WTC11 (cell line): ENCODE data around the gene KCNC3. TPM values are rescaled to one million over a fixed set of nuclear protein-coding genes. Genes with fewer than 3 reads are reported as not detected.

Experiments
- ATAC-seq: fragments of 200-7000 bp; cut with Tn5 transposase; 2 replicates; pipeline ENCODE4 v1.10.0; 2021; ENCODE audit warnings: mild to moderate bottlenecking, moderate library complexity
- CTCF ChIA-PET: fragments of 300-600 bp; sonication (Branson Sonifier 250); formaldehyde crosslinking; loops from one replicate; lab custom pipeline; 2021; ENCODE audit warnings: antibody characterized with exemption; lab: Charles Lee
- POLR2A ChIA-PET: fragments of 350-600 bp; sonication (Branson Sonifier 250); formaldehyde crosslinking; loops from one replicate; lab custom pipeline; 2021; ENCODE audit warnings: antibody characterized with exemption; lab: Charles Lee
- DNase-seq: peaks from one replicate; pipeline ENCODE4 v3.0.0; 2021; ENCODE audit warnings: low spot score
- H3K27ac Mint-ChIP-seq: 2 replicates; pipeline ENCODE4 v1.8.0; 2021; ENCODE audit warnings: mixed read lengths
- H3K27me3 Mint-ChIP-seq: 2 replicates; pipeline ENCODE4 v1.8.0; 2021; ENCODE audit warnings: low read depth, mild to moderate bottlenecking, moderate library complexity, mixed read lengths
- H3K36me3 Mint-ChIP-seq: 2 replicates; pipeline ENCODE4 v1.8.0; 2021; ENCODE audit warnings: mixed read lengths
- H3K4me1 Mint-ChIP-seq: 2 replicates; pipeline ENCODE4 v1.8.0; 2022; ENCODE audit warnings: mixed read lengths
- H3K4me3 Mint-ChIP-seq: 2 replicates; pipeline ENCODE4 v1.8.0; 2021; ENCODE audit warnings: mild to moderate bottlenecking, moderate library complexity, mixed read lengths
- H3K9me3 Mint-ChIP-seq: 2 replicates; pipeline ENCODE4 v1.8.0; 2021; ENCODE audit warnings: mixed read lengths
- AFF4 ChIP-seq: sonication (generic); formaldehyde crosslinking; IDR thresholded peaks from 2 replicates; pipeline ENCODE4 v1.8.1; 2023; ENCODE audit warnings: mild to moderate bottlenecking, missing genetic modification reagents, borderline replicate concordance
- CTCF ChIP-seq: fragments of 200-600 bp; IDR thresholded peaks from 2 replicates; pipeline ENCODE4 v1.8.0; 2022; ENCODE audit warnings: antibody characterized with exemption
- E2F1 ChIP-seq: sonication (generic); formaldehyde crosslinking; IDR thresholded peaks from 2 replicates; pipeline ENCODE4 v1.8.0; 2022; ENCODE audit warnings: mild to moderate bottlenecking, missing genetic modification reagents
- ELF4 ChIP-seq: sonication (generic); formaldehyde crosslinking; IDR thresholded peaks from 2 replicates; pipeline ENCODE4 v1.8.1; 2022; ENCODE audit warnings: low read depth, mild to moderate bottlenecking, moderate library complexity, missing genetic modification reagents
- ERG ChIP-seq: fragments of 250-450 bp; sonication (Bioruptor Pico); IDR thresholded peaks from 2 replicates; pipeline ENCODE4 v1.8.0; 2021; ENCODE audit warnings: mild to moderate bottlenecking
- FOXP4 ChIP-seq: sonication (generic); formaldehyde crosslinking; IDR thresholded peaks from 2 replicates; pipeline ENCODE4 v1.8.0; 2022; ENCODE audit warnings: mild to moderate bottlenecking, missing genetic modification reagents
- HMGA2 ChIP-seq: fragments of 250-450 bp; sonication (Bioruptor Pico); IDR thresholded peaks from 2 replicates; pipeline ENCODE4 v1.4.0; 2021; ENCODE audit warnings: mild to moderate bottlenecking, moderate library complexity
- PREB ChIP-seq: sonication (generic); formaldehyde crosslinking; IDR thresholded peaks from 2 replicates; pipeline ENCODE4 v1.8.1; 2022; ENCODE audit warnings: mild to moderate bottlenecking, missing genetic modification reagents, moderate library complexity, borderline replicate concordance
- RORB ChIP-seq: fragments of 250-450 bp; sonication (Bioruptor Pico); IDR thresholded peaks from 2 replicates; pipeline ENCODE4 v1.9.0; 2021; ENCODE audit warnings: mild to moderate bottlenecking
- SOX15 ChIP-seq: fragments of 250-450 bp; sonication (Bioruptor Pico); IDR thresholded peaks from 2 replicates; pipeline ENCODE4 v1.9.0; 2021; ENCODE audit warnings: mild to moderate bottlenecking
- SP1 ChIP-seq: sonication (generic); formaldehyde crosslinking; conservative IDR thresholded peaks from 2 replicates; pipeline ENCODE4 v1.8.1; 2022; ENCODE audit warnings: missing genetic modification reagents
- ZBTB21 ChIP-seq: sonication (generic); formaldehyde crosslinking; IDR thresholded peaks from 2 replicates; pipeline ENCODE4 v1.8.1; 2023; ENCODE audit warnings: mild to moderate bottlenecking, missing genetic modification reagents, borderline replicate concordance
- ZNF396 ChIP-seq: fragments of 250-450 bp; sonication (Bioruptor Pico); IDR thresholded peaks from 2 replicates; pipeline ENCODE4 v1.8.0; 2021; ENCODE audit warnings: mild to moderate bottlenecking, moderate library complexity, borderline replicate concordance
- ZNF423 ChIP-seq: fragments of 250-450 bp; sonication (Bioruptor Pico); IDR thresholded peaks from 2 replicates; pipeline ENCODE4 v2.1.2; 2022; ENCODE audit warnings: mild to moderate bottlenecking, moderate library complexity
- ZNF512 ChIP-seq: sonication (generic); formaldehyde crosslinking; IDR thresholded peaks from 2 replicates; pipeline ENCODE4 v1.8.1; 2022; ENCODE audit warnings: missing genetic modification reagents, borderline replicate concordance
- ZNF671 ChIP-seq: fragments of 250-450 bp; sonication (Bioruptor Pico); IDR thresholded peaks from 2 replicates; pipeline ENCODE4 v1.8.0; 2021; ENCODE audit warnings: mild to moderate bottlenecking
- total RNA-seq: library from RNA; stranded (reverse); gene quantifications from 3 replicates; pipeline ENCODE4 v1.2.3, GENCODE V29; 2021

KCNC3 gene
- total RNA-seq, 1 experiment from 2014 or later, result 8.5 TPM

- TF ChIP-seq CTCF, result no peak
- no peak for TF ChIP-seq SOX15 (CRISPR knock-in tag)
- TF ChIP-seq SP1 (CRISPR knock-in tag), result no peak
- TF ChIP-seq E2F1 (CRISPR knock-in tag), result no peak
- no peak for TF ChIP-seq ZNF423
- no peak for TF ChIP-seq ZBTB21 (CRISPR knock-in tag)
Observed at GRCh38 chr19:50280983-50281382, 48.2 kb downstream of the KCNC3 start (continued).

- no peak for ATAC-seq
- Mint-ChIP-seq H3K4me3 (no peak overlapping the region), H3K9me3 (peaks cover 4% of the 10 kb centered on the region), H3K4me1 (no peaks in the 10 kb centered on the region), H3K27me3 (no peaks in the 10 kb centered on the region; the same call in 1 of the 2 replicates), H3K27ac (no peak overlapping the region), H3K36me3 (peaks cover 21% of the 10 kb centered on the region)
- CTCF ChIA-PET, result interaction anchor here (0.8 to 1.0 kb wide), 2 partner anchors 12 to 21 kb away, joined by 3 to 4 read pairs; no protein-coding TSS in a partner anchor
- no peak for TF ChIP-seq AFF4 (CRISPR knock-in tag)
- no peak for TF ChIP-seq ELF4 (CRISPR knock-in tag)
- no peak for TF ChIP-seq ZNF671 (CRISPR knock-in tag)
- no peak for TF ChIP-seq ZNF512 (CRISPR knock-in tag)
- TF ChIP-seq ZNF396, result no peak
- TF ChIP-seq PREB, result no peak
- TF ChIP-seq RORB (CRISPR knock-in tag), result no peak
- no peak for TF ChIP-seq ERG (CRISPR knock-in tag)
- TF ChIP-seq HMGA2, result no peak
- no peak for TF ChIP-seq FOXP4
- no peak for DNase-seq
- POLR2A ChIA-PET, result no interaction called here
Observed at GRCh38 chr19:50280074-50280473, 49.1 kb downstream of the KCNC3 start.
